Neural cell (in vitro differentiated cells): Measurements from ENCODE around the gene EXOC4.

ENCODE experiments used
- CTCF ChIP-seq: fragments of 450-650 bp; IDR thresholded peaks from 2 replicates; pipeline ENCODE4 v1.5.1; 2014; ENCODE audit warnings: antibody characterized with exemption, mild to moderate bottlenecking, moderate library complexity; ENCODE audit not compliant: poor library complexity, severe bottlenecking
- POLR2AphosphoS5 ChIP-seq: IDR thresholded peaks from 2 replicates; pipeline ENCODE4 v1.6.1; 2012
- RAD21 ChIP-seq: fragments of 450-650 bp; conservative IDR thresholded peaks from 2 replicates; pipeline ENCODE4 v1.6.1; 2014; ENCODE audit warnings: antibody characterized with exemption, mild to moderate bottlenecking, moderate library complexity
- REST ChIP-seq: IDR thresholded peaks from 2 replicates; pipeline ENCODE4 v1.6.1; 2012; ENCODE audit warnings: borderline replicate concordance
- SMC3 ChIP-seq: fragments of 450-650 bp; conservative IDR thresholded peaks from 2 replicates; pipeline ENCODE4 v1.6.1; 2014; ENCODE audit warnings: antibody characterized with exemption, mild to moderate bottlenecking, moderate library complexity; ENCODE audit not compliant: poor library complexity
- TAF1 ChIP-seq: IDR thresholded peaks from 2 replicates; pipeline ENCODE4 v1.6.1; 2012; ENCODE audit warnings: low read depth

- no peak for TF ChIP-seq POLR2AphosphoS5
- no peak for TF ChIP-seq CTCF
- no peak for TF ChIP-seq RAD21
- TF ChIP-seq TAF1 = no peak
- no peak for TF ChIP-seq REST
- TF ChIP-seq SMC3 = no peak
Observed at GRCh38 chr7:133790911-133791310, 538.0 kb downstream of the EXOC4 start.
